HG03097 (cell line): ENCODE measurements around the gene SHC1.

Experiments
- ATAC-seq: cut with Tn5 transposase; IDR thresholded peaks from one replicate; pipeline ENCODE4 v1.9.1; 2021; ENCODE audit not compliant: unreplicated experiment, low FRiP score

SHC1 gene

GRCh38 chr1:154940651-154941194 is 29.8 kb downstream of the SHC1 start:
- no peak for ATAC-seq

DNA sequence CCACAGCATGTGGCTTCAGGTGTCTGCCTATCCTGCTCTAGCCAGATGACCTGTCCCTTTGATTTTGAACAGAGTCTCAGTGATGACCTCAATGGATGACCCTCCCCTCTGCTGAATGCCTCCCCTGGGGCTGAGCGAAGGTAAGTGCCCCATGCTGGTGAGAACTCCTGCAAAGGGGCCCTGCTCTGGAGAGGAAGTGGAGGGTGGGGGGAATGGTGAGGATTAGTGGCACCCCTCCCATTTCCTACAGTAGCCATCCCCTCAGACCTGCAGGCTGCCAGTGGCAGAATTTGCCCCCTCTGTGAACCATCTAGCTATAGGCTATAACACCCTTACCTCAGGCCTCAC is 30.4 kb downstream of the SHC1 start:
- ATAC-seq, result no peak

GRCh38 chr1:154938604-154939399 is 31.7 kb downstream of the SHC1 start:
- no peak for ATAC-seq

- ATAC-seq, result no peak
Measured at GRCh38 chr1:154937988-154938386, 32.6 kb downstream of the SHC1 start.

- peak; percentile 43 for ATAC-seq
Measured at GRCh38 chr1:154937085-154937987, 33.2 kb downstream of the SHC1 start.

DNA sequence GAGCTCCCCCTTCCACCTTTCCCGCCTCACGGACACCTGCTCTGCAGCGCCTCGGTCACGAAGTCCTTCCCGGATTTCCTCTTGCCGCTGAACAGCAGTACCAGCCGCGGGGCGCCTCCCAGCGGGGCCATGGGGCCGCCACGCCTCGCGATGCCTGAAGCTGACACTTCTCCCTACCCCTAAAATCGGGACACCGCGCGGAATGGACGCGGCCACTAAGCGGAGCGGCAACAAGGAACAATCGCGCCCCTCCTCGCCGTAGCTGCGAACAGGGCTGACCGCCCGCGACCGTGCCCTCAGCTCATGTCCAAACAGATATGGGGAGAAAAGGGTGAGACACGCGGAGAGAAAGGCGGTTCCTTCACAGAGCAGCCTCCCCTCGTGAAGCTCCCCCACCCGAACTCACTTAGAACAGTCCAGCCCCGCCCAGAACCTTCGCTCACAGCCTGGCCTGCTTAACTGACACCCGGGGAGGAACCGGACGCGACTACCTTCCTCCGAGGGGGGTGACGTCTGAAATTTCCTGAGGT is 33.9 kb downstream of the SHC1 start, which contains the start of gene PMVK:
PMVK (minus strand) TSS at position 165 of the 530 bp plus-strand sequence; CDS start at position 131, 34 bp downstream.
- peak; percentile 68 for ATAC-seq

DNA sequence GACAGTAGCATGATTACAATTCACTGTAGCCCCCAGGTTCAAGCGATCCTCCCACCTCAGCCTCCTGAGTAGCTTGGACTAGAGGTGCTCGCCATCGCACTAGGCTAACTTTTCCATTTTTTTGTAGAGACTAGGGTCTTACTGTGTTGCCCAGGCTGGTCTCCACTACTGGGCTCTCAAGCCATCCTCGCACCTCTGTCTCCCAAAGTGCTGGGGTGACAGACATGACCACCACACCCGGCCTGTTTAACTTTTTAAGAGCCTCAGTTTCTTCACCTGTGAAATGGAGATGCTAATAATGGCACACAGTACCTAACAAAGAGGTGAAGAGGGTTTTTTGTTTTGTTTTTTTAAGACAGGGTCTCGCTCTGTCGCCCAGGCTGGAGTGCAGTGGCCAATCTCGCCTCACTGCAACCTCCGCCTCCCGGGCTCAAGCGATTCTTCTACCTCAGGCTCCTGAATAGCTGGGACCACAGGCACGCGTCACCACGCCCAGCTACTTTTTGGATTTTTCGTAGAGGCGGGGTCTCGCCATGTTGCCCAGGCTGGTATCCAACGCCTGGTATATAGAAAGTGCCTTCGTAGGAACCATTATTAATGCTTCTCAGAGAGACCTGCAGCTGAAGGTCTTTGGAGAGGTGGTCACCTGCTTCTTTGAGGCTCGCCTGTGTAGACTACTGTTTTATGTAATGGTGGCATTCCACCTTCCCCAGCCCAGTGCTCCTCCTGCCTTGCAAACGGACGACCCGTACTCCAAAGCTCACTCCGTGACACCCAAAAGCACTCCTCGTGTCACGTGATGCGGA is 34.6 kb downstream of the SHC1 start:
- no peak for ATAC-seq

- no peak for ATAC-seq
Measured at GRCh38 chr1:154934358-154934948, 36.1 kb downstream of the SHC1 start.

DNA sequence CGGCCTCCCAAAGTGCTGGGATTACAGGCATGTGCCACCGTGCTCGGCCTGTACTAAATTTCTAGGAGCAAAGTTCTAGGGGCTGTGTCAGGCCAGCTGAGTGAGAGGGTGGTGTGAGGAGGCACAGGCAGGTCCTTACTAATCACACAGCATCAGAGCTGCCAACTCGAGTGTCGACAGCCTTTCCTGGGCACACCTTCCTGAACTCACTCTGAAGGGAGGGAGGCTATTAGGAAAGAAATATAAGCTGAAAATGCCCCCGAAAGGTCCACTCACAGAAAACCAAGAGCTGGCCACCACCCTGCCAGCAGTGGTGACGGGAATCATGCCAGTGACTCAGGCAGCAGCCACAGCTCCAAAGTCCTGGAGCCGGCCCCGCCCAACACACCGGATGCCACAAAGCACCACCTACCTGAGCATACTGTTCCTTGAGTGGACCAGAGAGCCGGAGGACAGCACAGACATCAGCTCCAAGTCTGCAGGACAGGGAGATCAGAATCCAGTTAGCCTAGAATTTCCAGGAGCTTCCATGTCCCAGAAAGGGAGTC is 38.5 kb downstream of the SHC1 start:
- no peak for ATAC-seq

GRCh38 chr1:154926201-154926600 is 44.3 kb downstream of the SHC1 start:
- no peak for ATAC-seq

GRCh38 chr1:154925335-154926170 is 45.0 kb downstream of the SHC1 start:
- no peak for ATAC-seq

- no peak for ATAC-seq
Measured at GRCh38 chr1:154923695-154924094, 46.9 kb downstream of the SHC1 start.

GRCh38 chr1:154913273-154913672 is 57.3 kb downstream of the SHC1 start:
- ATAC-seq, result no peak

- no peak for ATAC-seq
Measured at GRCh38 chr1:154912755-154913154, 57.8 kb downstream of the SHC1 start.
